HG03064 (cell line): ENCODE data around the gene PCNX1.

Experiments
- ATAC-seq: cut with Tn5 transposase; IDR thresholded peaks from one replicate; pipeline ENCODE4 v1.9.1; 2021; ENCODE audit warnings: low read depth; ENCODE audit not compliant: unreplicated experiment

Gene PCNX1

DNA sequence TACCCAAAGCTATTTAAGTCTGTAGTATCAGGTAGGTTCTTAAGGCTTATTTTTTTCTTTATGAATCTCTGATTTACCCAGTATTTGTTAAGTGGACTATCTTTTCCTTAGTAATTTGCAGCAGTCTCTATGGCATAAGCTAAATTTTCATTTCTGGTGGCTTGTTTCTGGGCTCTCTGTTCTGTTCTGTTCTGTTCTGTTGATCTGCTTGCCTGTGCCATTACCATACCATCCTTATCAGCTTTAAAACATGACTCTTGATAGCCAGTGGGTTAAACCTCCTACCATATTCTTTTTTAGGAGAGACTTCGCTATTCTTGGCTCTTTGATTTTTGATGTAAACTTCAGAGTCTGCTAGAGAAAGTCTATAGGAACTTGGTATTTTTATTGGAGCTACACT is 46.8 kb downstream of the PCNX1 start:
- no peak for ATAC-seq

DNA sequence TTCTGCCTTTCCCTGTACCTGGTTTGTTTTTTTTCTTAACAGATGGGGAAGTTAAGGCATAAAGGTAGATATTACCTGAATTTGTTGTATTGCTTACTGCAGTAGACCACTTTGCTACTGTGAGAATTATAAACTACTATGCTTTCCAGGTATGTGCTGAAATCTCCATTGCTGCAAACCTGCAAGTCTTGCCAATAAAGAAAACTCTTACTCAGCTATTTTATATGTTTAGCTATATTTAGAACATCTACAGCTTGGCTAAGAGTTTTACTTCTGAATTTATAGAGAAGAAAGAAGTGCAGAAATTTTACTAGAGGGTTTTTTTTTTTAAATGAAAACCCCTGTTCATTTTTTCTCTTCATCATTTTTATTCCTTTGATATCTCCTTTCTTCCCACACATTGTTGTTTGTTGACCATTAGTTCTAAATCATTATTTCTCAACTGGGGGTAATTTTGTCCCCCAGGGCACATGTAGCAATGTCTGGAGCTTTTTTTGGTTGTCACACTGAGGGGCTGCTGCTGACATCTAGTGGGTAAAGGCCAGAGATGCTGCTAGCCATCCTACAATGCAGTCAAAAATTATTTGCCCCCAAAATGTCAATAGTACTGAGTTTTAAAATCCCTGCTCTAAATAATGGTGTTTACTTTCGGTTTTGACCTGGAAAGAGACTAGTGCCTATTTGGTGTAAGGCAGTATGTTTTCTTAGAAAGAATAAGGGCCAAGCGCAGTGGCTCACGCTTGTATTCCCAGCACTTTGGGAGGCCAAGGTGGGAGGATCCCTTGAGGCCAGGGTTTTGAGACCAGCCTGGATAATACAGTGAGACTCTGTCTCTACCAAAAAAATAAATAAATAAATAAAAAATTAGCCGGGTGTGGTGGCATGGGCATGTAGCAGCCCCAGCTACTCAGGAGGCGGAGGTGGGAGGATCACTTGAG is 48.6 kb downstream of the PCNX1 start:
- no peak for ATAC-seq

DNA sequence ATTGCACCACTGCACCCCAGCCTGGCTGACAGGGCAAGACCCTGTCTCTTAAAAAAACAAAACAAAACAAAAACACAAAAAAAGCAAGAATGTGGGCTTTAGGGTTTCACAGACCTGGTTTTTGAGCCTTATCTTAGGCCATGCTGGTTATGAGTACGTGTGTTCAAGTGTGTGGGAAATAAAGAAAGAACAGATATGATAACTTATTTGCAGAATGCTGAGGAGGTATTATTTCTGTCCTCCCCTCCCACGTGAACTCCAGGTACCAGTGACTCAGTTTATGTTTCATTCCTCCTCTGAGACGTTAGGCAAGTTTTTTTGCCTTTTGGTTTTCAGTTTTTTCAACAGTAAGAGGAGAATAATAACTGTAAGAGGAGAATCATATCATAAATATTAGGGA is 49.3 kb downstream of the PCNX1 start:
- no peak for ATAC-seq

DNA sequence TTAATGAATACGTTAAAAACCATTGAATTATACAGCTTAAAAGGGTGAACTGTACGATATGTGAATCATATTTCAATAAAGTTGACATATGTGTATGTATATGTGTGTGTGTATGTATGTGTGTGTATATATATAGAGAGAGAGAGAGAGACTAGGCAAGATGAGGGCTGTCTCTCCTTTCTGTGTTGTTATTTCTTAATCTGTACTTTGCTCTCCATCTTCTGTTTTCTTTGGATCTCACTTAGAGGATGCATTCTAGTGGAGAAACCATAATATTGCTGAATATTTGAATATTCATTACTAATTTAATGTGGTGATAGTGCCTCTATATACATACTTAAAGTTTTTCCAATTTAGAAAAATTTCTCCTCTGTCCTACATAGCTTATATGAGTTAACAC is 50.5 kb downstream of the PCNX1 start:
- no peak for ATAC-seq

DNA sequence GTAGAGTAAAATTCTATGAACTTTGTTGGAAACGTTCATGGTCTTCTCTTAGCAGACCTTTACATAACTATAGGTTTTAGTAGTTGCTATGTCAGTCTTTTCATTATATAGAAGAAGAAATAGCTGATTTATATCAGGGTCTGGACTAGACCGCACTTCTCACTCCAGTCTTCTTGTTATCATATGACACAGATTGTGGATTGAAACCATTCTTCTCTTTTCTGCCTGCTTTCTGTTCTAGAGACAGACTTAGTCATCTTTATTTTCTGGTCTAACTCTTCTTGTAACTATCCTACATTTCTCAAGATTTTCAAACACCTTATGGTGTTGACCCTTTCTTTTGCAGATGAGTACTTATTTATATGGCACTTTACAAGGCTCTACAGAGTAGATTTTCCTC is 55.7 kb downstream of the PCNX1 start:
- no peak for ATAC-seq

DNA sequence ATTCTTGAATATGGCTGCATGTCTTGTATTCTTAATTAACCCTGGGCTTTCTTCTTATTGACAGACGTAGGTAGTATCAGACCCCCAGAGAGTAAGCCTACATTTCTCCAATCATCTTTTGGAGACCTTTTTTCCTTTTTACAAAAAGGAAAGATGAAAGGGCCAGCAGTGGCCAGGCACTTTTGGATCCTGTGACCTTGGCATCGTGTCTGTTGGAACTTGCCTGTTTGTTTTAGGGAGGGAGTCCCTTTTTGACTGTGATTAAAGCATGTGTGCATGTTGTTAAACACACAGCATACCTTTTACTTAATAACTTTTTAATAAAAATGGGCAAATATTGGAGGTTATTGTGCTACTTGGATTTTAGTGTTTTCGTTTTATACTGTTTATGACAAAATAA is 57.2 kb downstream of the PCNX1 start:
- ATAC-seq = no peak

DNA sequence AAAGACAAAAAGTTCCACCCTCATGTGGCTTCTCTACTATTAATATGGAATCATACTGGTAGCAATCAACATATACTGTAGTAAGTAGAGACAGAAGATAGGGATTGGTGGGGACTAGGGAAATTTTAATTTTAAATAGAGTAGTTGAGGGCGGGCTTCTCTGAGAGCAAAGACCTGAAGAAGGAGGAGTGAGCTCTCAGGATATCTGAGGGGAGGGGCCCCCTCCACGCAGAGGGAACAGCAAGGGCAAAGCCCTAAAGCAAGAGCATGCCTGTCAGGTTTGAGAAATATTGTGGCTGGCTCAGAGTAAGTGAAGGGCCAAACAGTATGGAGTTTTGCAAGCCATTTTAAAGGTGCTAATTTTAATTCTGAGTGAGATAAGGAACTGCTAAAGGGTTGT is 64.3 kb downstream of the PCNX1 start:
- ATAC-seq = no peak

DNA sequence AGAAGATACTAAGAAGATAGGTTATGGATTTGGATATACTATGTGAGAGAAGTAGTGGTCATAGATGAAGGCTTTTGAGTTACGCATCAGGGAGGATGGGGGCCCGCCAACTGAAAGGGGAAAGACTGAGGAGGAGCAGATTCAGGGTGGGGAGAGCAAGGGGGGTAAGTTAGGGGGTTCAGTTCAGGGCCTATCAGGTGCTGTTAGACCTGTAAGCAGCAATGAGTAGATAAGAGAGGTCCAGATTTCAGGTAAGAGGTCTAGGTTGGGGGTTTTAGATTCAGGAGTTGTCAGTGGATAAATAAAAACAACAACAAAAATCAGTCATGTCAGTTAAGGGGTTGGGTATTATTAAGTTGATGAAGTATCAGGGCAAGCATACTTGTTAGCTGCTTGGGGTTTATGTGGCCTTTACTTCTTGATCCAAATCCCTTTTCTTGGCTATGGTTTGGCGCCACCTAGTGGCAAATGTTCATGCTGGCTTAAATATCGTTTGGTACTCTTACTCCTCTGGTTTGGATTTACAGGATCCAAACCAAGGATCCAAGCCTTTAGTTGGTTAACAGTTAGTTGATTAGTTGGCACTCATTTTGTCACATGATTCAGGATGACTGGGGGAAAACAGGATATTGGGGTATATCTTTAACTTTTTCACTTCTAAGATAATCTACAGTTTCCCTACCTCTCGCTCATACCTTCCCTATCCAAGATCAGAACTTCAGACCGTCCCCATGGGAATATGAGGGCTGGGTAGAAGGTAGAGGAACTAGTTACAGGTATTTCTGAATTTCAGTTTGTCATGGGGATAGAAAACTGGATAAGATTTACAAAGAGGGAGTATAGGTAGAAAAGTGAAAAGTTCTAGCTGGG is 65.1 kb downstream of the PCNX1 start:
- no peak for ATAC-seq

DNA sequence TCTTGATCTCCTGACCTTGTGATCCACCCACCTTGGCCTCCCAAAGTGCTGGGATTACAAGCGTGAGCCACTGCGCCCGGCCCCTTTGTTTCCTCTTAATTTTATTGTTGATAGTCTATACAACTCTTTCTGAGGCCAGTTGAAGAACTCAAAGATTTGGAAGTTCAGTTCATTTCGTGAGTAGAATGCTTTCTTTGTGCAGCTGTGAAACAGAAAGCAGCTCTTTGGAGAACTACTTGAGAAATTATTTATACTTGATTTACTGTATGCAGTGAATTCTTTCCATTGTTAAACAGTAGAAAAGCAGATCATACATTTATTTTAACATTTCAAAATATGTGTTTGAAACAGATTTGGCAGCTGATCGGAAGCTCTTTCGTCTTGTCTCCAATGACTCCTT is 69.3 kb downstream of the PCNX1 start:
- no peak for ATAC-seq

DNA sequence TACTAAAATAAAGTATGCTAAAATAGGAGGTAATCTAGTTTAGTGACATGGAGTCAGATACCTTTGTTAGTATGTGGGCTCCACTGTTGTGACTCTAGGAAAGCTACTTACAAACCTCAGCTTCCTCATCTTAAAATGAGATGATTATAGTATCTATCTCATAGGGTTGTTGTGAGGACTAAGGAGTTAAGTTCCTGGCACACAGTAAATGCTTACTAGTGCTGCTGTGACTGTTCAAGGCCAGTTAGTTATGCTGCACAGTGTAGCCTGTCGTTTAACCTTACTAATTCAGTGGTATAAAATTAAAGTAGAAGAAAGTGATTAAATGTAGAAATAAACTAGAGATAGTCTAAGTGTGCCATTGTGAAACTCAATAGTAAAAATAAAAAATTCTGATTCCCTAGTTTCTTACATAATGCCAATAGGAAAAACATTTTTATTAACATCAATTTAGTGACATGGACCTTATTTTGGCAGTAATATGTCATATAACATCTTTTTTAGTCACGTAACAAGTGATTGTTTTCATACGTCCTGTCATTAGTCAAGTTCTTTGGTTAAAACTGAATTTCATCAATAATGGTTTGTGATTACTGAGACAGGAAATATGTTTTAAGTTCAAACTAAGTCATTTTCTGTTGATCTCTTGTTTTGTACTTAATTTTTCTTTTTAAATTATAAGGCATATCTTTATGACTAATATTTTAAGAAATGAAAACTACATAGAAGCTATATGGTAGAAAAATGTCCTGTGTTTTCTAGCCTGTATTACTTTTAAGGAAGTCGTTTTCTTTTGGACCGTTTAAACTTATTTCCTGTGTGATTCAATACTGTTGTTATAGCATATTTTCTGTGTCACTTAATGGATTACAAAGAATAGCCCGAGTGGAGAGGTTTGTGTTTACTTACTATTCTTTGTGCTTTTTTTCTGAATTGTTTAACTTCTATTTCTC is 74.0 kb downstream of the PCNX1 start:
- ATAC-seq = no peak

DNA sequence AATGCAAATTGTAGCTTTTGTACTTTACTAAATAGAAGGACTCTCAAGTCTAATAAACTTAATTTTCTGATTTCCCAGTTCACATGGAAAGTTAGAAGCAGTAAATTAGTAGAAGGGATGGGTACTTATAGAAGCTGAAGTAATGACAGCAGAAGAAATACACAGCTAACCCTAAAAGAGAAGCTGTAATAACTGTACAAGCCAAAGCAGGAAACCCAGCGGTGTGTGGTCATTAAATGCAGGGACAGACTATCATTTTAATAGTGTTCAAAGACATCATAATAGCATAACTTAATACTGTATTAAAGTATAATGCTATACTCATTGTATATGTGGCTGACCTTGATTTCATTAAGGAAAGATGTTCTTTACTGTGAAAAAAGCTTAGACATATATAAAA is 74.9 kb downstream of the PCNX1 start:
- ATAC-seq = no peak

DNA sequence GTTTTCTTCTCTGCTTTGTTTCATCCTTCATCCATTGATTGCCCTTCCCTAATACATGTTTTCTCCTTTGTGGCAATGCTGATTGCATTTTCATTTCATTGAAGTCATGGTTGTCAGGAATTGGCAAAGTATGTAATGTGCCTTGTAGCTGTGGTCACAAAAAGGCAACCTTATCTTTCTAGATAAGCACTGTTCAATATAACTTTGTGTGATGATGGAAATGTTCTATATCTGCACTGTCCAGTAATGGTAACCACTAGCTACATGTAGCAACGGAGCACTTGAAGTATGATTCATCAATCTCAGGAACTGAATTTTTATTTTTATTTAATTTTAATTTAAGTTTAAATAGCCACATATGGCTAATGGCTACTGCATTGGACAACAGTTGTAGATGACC is 79.8 kb downstream of the PCNX1 start:
- no peak for ATAC-seq

DNA sequence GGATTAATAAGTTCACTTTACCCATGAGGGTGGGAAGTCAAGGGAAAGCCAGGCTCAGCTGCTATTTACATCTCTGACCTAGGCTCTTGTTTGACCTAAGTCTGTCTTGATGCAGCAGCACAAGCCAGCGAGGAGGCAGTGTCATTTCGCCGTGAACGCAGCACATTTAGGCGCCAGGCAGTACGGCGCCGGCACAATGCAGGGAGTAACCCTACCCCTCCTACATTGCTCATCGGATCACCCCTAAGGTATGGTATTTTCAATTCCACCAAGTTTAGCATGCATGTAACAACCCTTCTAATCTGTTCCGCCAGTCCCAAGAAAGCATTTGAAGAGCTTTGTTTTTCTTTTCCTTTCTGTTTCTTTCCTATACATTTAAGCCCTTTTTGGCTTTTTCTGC is 81.2 kb downstream of the PCNX1 start:
- ATAC-seq = no peak

DNA sequence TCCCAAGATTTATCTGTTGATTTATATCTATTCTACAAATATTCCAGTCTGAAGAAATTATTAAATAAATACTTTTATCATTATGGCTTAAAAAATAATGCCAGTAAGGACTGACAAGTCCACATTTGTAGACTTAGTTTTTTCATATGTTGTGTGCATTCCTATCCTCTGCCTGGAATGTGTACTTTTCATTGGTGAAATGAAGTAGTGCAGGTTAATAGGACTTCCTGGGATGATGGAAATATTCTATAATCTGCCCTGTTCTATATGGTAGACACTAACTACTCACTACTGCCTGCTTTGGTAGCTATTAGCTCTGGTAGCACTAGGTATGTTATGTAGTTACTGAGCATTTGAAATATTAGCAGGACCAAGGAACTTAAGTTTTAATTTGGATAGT is 86.7 kb downstream of the PCNX1 start:
- no peak for ATAC-seq

DNA sequence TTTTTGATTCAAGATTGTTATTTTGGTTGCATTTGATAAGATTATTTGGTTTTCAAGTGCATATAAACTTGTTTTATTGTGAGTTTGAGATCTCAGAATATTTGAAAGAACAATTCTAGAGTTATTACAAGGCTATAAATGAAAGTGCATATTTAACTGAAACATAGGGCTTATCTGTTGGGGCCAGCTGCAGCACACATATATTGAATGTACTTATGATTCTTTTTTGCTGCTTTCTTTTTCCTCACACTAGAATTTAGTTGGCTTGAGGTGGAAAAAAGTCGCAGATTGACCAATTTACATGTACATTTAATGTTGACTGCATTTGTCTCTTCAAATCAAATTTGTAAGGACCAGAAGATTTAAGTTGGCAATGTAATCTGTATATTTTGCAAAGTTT is 88.0 kb downstream of the PCNX1 start:
- no peak for ATAC-seq

DNA sequence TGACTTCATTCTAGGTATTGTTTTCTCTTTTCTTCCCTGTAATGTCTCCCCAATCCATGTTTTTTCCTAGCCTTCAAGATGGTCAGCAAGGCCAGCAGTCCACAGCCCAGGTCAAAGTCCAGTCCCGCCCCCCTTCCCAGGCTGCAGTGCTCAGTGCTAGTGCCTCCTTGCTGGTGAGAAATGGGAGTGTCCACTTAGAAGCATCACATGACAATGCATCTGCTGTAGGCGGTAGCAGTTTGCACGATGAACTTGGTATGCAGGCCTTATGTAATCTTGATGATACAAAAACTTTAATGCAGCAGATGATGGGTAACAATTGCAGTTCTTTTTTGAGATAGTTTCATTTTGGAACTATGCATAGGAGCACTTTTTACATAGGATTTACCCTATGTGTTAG is 88.4 kb downstream of the PCNX1 start:
- no peak for ATAC-seq

DNA sequence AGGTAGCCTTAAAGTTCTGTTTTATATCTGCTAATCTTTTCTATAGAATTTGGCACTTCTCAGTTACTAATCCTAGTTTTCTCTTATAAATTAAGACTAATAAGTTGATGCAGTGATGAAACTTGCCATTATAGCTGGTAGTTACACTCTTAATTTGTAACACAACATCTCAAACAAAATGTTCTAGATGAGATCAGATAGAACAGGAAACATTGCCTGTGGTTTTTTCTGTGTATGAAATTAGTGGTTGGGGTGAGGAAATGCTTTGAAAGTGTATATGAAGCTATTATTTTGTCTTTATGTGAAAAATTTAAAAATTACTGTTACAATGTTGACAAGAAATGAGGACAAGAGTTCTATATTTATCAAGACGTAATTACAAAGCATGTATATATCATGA is 91.9 kb downstream of the PCNX1 start:
- no peak for ATAC-seq

DNA sequence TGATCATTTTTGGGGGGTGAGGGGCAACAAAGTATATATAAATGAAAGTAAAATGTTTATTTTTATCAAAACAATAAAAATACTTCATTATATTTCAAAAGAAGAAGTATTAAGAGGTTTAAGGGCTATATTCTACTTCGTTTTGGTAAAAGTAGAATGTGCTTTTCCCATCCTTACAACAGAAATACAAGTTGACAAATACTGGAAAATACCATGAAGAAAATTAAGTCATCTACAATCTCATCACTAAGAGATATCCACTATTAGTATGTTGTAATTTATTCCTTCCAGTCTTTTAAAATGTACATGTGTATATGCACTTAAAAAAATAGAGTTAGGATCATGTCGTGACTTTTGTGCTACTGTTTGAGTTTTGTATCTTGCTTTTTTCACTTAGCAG is 92.8 kb downstream of the PCNX1 start:
- ATAC-seq = no peak

DNA sequence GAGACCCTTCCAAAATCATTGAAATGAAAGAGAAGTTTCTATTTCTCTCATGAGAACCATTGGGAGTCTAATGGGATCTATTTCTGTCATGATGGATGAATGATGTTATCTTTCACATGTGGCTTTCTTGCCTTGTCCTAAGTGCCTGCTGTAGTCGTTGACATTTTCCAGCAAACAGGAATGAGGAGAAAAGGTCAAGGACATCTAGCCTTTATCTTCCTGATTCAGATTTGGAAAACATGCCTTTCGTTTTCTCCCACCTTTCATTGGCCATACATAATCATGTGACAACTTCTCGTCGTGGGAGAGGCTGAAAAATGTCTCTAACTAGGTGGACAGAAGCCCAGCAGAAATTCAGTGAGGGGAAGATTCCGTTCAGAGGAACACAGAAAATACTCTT is 94.5 kb downstream of the PCNX1 start:
- ATAC-seq = no peak

DNA sequence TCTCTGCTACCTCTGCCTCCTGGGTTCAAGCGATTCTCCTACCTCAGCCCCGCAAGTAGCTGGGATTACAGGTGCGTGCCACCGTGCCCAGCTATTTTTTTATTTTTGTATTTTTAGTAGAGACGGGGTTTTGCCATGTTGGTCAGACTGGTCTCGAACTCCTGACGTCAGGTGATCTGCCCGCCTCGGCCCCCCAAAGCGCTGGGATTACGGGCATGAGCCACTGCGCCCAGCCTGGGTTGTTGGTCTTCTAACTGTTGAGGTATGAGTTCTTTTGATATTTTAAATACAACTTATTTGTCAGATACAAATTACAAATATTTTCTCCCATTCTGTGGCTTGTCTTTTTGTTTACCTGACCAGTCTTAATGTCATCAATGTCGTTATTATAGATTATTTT is 95.9 kb downstream of the PCNX1 start:
- no peak for ATAC-seq

DNA sequence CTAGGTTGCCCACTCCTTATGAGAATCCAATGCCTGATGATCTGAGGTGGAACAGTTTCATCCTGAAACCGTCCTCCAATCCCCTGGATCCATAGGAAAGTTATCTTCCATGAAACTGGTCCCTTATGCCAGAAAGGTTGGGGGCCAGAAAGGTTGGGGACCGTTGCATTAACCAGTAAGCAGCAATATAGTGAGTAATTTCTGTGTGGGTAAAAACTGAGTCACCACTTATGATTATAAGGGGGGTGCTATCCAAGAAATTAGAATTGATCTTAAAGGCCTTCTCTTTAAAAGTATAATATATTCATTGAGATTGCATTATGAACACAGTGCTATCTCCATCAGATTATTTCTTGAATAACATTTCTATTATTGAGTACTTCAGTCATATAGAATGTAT is 97.2 kb downstream of the PCNX1 start:
- no peak for ATAC-seq
